Measurements from ENCODE around the gene ASTN1. TPM values are rescaled to one million over a fixed set of nuclear protein-coding genes. Genes with fewer than 3 reads are reported as not detected.

Gene ASTN1
- total and polyA plus RNA-seq, 9 of the 15 experiments (the other 6 are each of a cell fraction or from before 2014, with no cell fraction given) = 0.05 to 0.22 (median 0.18) TPM

DNA sequence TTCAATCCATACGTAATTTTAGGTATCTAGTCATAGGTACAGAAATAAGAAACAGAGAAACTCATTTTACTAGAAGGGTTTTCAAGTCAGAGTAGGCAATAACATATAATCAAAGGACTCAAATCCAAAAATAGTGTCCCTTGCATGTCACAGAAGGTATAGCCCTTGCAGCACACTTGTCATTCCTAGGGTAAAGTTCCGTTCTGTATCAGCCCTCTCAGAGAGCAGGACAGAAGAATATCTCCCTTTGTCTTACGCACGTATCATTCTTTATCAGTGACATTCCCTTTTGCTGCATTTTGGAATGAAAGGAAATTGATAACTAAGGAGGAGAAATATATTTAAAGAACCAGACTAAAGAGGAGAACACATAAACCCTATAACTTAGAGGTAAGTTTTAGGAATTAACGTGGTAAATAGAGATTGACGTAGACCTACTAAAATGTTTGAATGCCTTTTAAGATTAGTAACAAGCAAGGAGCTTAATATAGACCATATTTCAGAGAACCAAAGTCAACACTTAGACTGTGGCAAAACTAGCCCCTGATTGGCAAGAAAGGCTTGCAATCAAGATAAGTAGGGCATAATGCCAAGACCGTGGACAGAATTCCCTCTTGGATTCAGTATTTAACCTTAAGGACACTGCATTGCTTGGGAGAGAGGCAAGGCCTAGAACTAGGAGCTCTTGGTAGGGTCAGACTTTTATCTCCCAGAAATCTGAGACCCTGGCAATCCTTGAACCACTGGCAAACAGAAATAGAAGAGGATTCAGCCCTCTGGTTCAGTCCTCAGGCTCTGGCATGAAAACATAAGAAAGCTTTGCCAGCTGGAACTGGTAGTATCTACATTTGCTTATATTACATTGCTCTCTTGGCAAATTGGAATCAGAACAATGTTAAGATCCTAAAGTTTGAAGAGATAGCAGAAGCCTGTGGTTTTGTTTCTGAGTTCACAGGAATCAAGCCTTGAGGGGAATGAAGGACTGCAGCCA, 232.1 kb downstream of the ASTN1 start (continued):
- TF ChIP-seq CEBPG (CRISPR knock-in tag; IDR thresholded peaks at IDR 0.05) (no peak), CEBPG (tag; conservative IDR thresholded peaks at IDR 0.05 in 1 of 2, IDR thresholded peaks at IDR 0.05 in 1 of 2) (no peak), NFXL1 (CRISPR knock-in tag; IDR thresholded peaks at IDR 0.05) (no peak), POLR2AphosphoS5 (IDR thresholded peaks at IDR 0.05; ENCODE audit: control insufficient read depth, insufficient read depth, low read depth, low read length) (no peak)

DNA sequence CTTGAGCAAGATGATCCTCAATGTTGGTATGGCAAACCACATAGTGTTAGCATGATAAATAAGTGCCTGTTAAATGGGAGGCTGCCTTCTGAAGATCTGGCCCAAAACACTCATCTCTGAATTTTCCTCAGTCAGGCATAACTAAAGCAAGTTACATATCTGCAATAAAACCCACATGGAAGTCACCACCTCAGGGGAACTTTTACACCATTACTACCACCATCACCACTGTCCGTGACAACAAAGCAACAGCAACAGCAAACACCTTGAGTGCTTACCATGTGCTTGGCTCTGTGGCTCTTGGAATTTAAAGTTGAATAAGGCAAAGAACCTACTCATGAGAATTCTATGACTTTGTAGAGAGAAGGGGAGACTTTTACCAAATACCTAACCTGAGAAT, 233.0 kb downstream of the ASTN1 start:
- POLR2A ChIA-PET = no interaction called here
- H3K27me3 ChIP-seq (ENCODE audit: control insufficient read depth in 2 of 2, insufficient read depth in 2 of 2, low read length in 2 of 2) = peaks cover 0 to 4% of the 10 kb centered on the region in 2 experiments; a peak in 2 of 5 replicates
- H4K20me1 ChIP-seq (replicated peaks; ENCODE audit: control insufficient read depth, insufficient read depth, low read length) = no peaks in the 10 kb centered on the region
- H3K9me1 ChIP-seq (ENCODE audit: control insufficient read depth, insufficient read depth, low read length) = no peaks in the 10 kb centered on the region
- no peak overlapping the region for H3K27ac ChIP-seq (ENCODE audit: extremely low read depth, low read depth, low read length)
- no peak overlapping the region for H3K4me2 ChIP-seq (ENCODE audit: insufficient read depth, low read length)
- H3K36me3 ChIP-seq (ENCODE audit: control insufficient read depth, insufficient read depth, low read length) = no peaks in the 10 kb centered on the region
- no peak overlapping the region for H3K9ac ChIP-seq (ENCODE audit: insufficient read depth in 1 of 2, low read depth in 2 of 2, low read length in 2 of 2)
- no peaks in the 10 kb centered on the region for H3K9me3 ChIP-seq (replicated peaks; ENCODE audit: control insufficient read depth, insufficient read depth, low read depth, low read length)
- no peak overlapping the region for H2AFZ ChIP-seq (ENCODE audit: low read depth, low read length)
- H3K4me1 ChIP-seq (replicated peaks in 1 of 2; ENCODE audit: control insufficient read depth in 2 of 2, insufficient read depth in 2 of 2, low read length in 2 of 2) = no peaks in the 10 kb centered on the region
- intact Hi-C loops (cut with micrococcal nuclease) (no loop called here), in situ Hi-C loops (cut with MboI) (no loop called here)
- DNase-seq (ENCODE audit: extremely low read depth in 1 of 4, low spot score in 3 of 4) (no peak), ATAC-seq (no peak), FAIRE-seq (no peak)
- H3K4me3 ChIP-seq = no peak overlapping the region
- WGBS (ENCODE audit: insufficient coverage, low coverage, missing lambda C conversion rate) = 0% methylated on average over 1 of the region's 1 CpG
- H3K79me2 ChIP-seq (ENCODE audit: control insufficient read depth, insufficient read depth, low read length) = no peaks in the 10 kb centered on the region
- CTCF ChIA-PET (ENCODE audit: low intra/inter-chr PET ratio) = no interaction called here
- BruUV-seq (replicated peaks) = no TSS peak
- TF ChIP-seq EP400 (IDR thresholded peaks at IDR 0.05) (no peak), RHOXF2B (CRISPR knock-in tag; conservative IDR thresholded peaks at IDR 0.05) (no peak), ZNF76 (CRISPR knock-in tag; IDR thresholded peaks at IDR 0.05; ENCODE audit: borderline replicate concordance) (no peak), ZNF436 (CRISPR knock-in tag; IDR thresholded peaks at IDR 0.05) (no peak), HMG20A (CRISPR knock-in tag; conservative IDR thresholded peaks at IDR 0.05) (no peak), GTF2E2 (tag; IDR thresholded peaks at IDR 0.05) (no peak), HNRNPH1 (optimal IDR thresholded peaks at IDR 0.05; ENCODE audit: low read depth, low read length) (no peak)
- TF ChIP-seq, protein P1, sequence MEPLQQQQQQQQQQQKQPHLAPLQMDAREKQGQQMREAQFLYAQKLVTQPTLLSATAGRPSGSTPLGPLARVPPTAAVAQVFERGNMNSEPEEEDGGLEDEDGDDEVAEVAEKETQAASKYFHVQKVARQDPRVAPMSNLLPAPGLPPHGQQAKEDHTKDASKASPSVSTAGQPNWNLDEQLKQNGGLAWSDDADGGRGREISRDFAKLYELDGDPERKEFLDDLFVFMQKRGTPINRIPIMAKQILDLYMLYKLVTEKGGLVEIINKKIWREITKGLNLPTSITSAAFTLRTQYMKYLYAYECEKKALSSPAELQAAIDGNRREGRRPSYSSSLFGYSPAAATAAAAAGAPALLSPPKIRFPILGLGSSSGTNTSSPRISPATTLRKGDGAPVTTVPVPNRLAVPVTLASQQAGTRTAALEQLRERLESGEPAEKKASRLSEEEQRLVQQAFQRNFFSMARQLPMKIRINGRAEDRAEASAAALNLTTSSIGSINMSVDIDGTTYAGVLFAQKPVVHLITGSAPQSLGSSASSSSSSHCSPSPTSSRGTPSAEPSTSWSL (CRISPR knock-in tag; IDR thresholded peaks at IDR 0.05; ENCODE audit: borderline replicate concordance) = no peak

All from K562 (cell line).